ENCODE data around the gene BCAR1.

DNA sequence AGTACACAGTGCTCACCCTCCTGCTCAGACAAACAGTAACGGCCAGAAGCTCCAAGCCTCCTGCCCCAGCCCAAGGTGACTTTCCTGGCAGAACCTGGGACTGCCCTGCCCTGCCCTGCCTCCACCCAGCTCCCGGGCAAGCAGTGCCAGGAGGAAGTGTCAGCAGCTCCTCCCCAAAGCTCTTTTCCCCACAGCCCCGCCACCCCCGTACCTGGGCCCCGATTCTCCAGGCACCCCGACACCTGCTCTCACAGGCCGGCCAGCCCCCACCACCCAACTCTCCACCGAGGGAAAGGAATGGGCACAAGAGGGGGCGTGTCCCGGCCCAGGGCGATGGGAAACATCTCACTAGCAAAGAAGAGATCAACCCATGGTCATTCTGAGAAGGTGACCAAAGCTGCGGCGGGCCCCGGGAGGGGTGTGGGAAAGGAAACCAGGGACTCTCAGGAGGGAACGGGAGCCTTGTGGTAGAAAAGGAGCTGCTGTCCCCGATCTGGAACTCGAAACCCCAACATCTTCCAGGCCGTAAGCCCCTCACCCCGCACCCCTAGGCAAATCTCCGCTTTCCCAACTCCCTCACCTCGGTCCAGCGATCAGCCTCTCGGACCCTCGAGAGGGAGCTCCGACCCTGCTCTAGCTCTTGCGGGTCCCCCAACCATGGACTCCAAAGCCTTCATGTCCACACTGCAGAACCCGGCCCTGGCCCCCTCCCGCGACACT, 1.2 kb downstream of the BCAR1 start:
- no peak for TF ChIP-seq POLR2A (IDR thresholded peaks at IDR 0.05; ENCODE audit: low read length)
- no peak for TF ChIP-seq GATA1 (IDR thresholded peaks at IDR 0.05; ENCODE audit: low read depth, low read length)
